H7 (cell line): ENCODE measurements around the gene KIAA1217. TPM values are rescaled to one million over a fixed set of nuclear protein-coding genes. Genes with fewer than 3 reads are reported as not detected.
A peak's percentile ranks its signal among the peaks of the same experiment; 100 is the strongest.

Experiments
- DNase-seq: peaks from one replicate; pipeline ENCODE4 v3.0.0; 2012
- H3K27me3 ChIP-seq: 2 replicates; pipeline ENCODE4 v1.6.0; 2011; ENCODE audit warnings: mild to moderate bottlenecking, low read length; ENCODE audit not compliant: control insufficient read depth, insufficient read depth
- H3K36me3 ChIP-seq: replicated peaks from 2 replicates; pipeline ENCODE4 v1.5.1; 2011; ENCODE audit warnings: low read length; ENCODE audit not compliant: control insufficient read depth, insufficient read depth
- H3K4me3 ChIP-seq: 2 replicates; pipeline ENCODE4 v1.5.1; 2011; ENCODE audit warnings: low read depth, mild to moderate bottlenecking, control low read depth, low read length, moderate library complexity; ENCODE audit not compliant: insufficient read depth
- total RNA-seq: library from RNA; depleted of rRNA; stranded (reverse); fragments of >200 nt; shearing (Covaris generic); gene quantifications from 2 replicates; pipeline ENCODE4 v1.2.3, GENCODE V29; 2014

KIAA1217 gene
- total RNA-seq, 1 experiment from 2014 or later: 3.0 TPM

GRCh38 chr10:24494777-24495176 is 285.8 kb downstream of the KIAA1217 start:
- no peaks in the 10 kb centered on the region for H3K36me3 ChIP-seq
- DNase-seq: peak; percentile 41
- H3K4me3 ChIP-seq: no peak overlapping the region
- H3K27me3 ChIP-seq: no peaks in the 10 kb centered on the region

- Histone ChIP-seq H3K27me3 (no peaks in the 10 kb centered on the region), H3K4me3 (no peak overlapping the region), H3K36me3 (no peaks in the 10 kb centered on the region)
- no peak for DNase-seq
Observed at GRCh38 chr10:24495666-24496460, 286.9 kb downstream of the KIAA1217 start.

- Histone ChIP-seq H3K27me3 (no peaks in the 10 kb centered on the region), H3K36me3 (no peaks in the 10 kb centered on the region), H3K4me3 (no peak overlapping the region)
- no peak for DNase-seq
Observed at GRCh38 chr10:24496906-24497305, 288.0 kb downstream of the KIAA1217 start.

- H3K27me3 ChIP-seq: no peaks in the 10 kb centered on the region
- DNase-seq: no peak
- H3K4me3 ChIP-seq: no peak overlapping the region
- no peaks in the 10 kb centered on the region for H3K36me3 ChIP-seq
Observed at GRCh38 chr10:24501056-24501711, 292.2 kb downstream of the KIAA1217 start.

GRCh38 chr10:24502006-24502405 is 293.1 kb downstream of the KIAA1217 start:
- H3K36me3 ChIP-seq: no peaks in the 10 kb centered on the region
- DNase-seq: no peak
- H3K27me3 ChIP-seq: no peaks in the 10 kb centered on the region
- no peak overlapping the region for H3K4me3 ChIP-seq

- Histone ChIP-seq H3K36me3 (no peaks in the 10 kb centered on the region), H3K4me3 (no peak overlapping the region), H3K27me3 (no peaks in the 10 kb centered on the region)
- no peak for DNase-seq
Observed at GRCh38 chr10:24502801-24503460, 294.0 kb downstream of the KIAA1217 start.

GRCh38 chr10:24503461-24504320 is 294.8 kb downstream of the KIAA1217 start:
- H3K36me3 ChIP-seq: no peaks in the 10 kb centered on the region
- H3K27me3 ChIP-seq: no peaks in the 10 kb centered on the region
- peak; percentile 79 for DNase-seq

GRCh38 chr10:24505759-24506158 is 296.8 kb downstream of the KIAA1217 start:
- no peak for DNase-seq
- H3K36me3 ChIP-seq: no peaks in the 10 kb centered on the region

More at GRCh38 chr10:24503461-24504320, 294.8 kb downstream of the KIAA1217 start:
- H3K4me3 ChIP-seq: no peak overlapping the region

GRCh38 chr10:24513155-24513554 is 304.2 kb downstream of the KIAA1217 start:
- DNase-seq: no peak
- no peaks in the 10 kb centered on the region for H3K27me3 ChIP-seq
- no peaks in the 10 kb centered on the region for H3K36me3 ChIP-seq
- H3K4me3 ChIP-seq: no peak overlapping the region

More at GRCh38 chr10:24505759-24506158, 296.8 kb downstream of the KIAA1217 start:
- Histone ChIP-seq H3K27me3 (no peaks in the 10 kb centered on the region), H3K4me3 (no peak overlapping the region)

GRCh38 chr10:24515481-24515880 is 306.5 kb downstream of the KIAA1217 start:
- DNase-seq: no peak
- Histone ChIP-seq H3K27me3 (no peaks in the 10 kb centered on the region), H3K4me3 (no peak overlapping the region), H3K36me3 (no peaks in the 10 kb centered on the region)

GRCh38 chr10:24518411-24518810 is 309.5 kb downstream of the KIAA1217 start:
- DNase-seq: no peak
- Histone ChIP-seq H3K36me3 (no peaks in the 10 kb centered on the region), H3K4me3 (no peak overlapping the region), H3K27me3 (no peaks in the 10 kb centered on the region)

- no peaks in the 10 kb centered on the region for H3K27me3 ChIP-seq
- DNase-seq: peak; percentile 73
- H3K36me3 ChIP-seq: no peaks in the 10 kb centered on the region
- H3K4me3 ChIP-seq: no peak overlapping the region
Observed at GRCh38 chr10:24518981-24519597, 310.2 kb downstream of the KIAA1217 start.

- Histone ChIP-seq H3K4me3 (no peak overlapping the region), H3K27me3 (no peaks in the 10 kb centered on the region), H3K36me3 (no peaks in the 10 kb centered on the region)
- DNase-seq: peak; percentile 50
Observed at GRCh38 chr10:24519950-24520349, 311.0 kb downstream of the KIAA1217 start.

- no peaks in the 10 kb centered on the region for H3K27me3 ChIP-seq
- no peak overlapping the region for H3K4me3 ChIP-seq
- DNase-seq: no peak
- no peaks in the 10 kb centered on the region for H3K36me3 ChIP-seq
Observed at GRCh38 chr10:24524314-24524713, 315.4 kb downstream of the KIAA1217 start.
